Activated T-cell treated with anti-CD3 and anti-CD28 coated beads, Interleukin-2, amount 50 U/mL, for 24 hours (primary cell): Measurements from ENCODE around the gene ZNF384.
A peak's percentile ranks its signal among the peaks of the same experiment; 100 is the strongest.

Experiments
- DNase-seq: peaks from one replicate; pipeline ENCODE4 v3.0.0-alpha.2; 2020
- H3K27ac Mint-ChIP-seq: 2 replicates; pipeline ENCODE4 v1.8.0; 2020; ENCODE audit warnings: mild to moderate bottlenecking, mixed read lengths
- H3K27me3 Mint-ChIP-seq: 2 replicates; pipeline ENCODE4 v1.8.0; 2020; ENCODE audit warnings: mixed read lengths
- H3K36me3 Mint-ChIP-seq: 2 replicates; pipeline ENCODE4 v1.8.0; 2020; ENCODE audit warnings: low read depth, mixed read lengths
- H3K4me1 Mint-ChIP-seq: 2 replicates; pipeline ENCODE4 v1.8.0; 2020; ENCODE audit warnings: low read depth, mixed read lengths
- H3K4me3 Mint-ChIP-seq: 2 replicates; pipeline ENCODE4 v1.8.0; 2020; ENCODE audit warnings: mild to moderate bottlenecking, moderate library complexity, mixed read lengths
- H3K9me3 Mint-ChIP-seq: 2 replicates; pipeline ENCODE4 v1.8.0; 2020; ENCODE audit warnings: mixed read lengths

ZNF384 gene

DNA sequence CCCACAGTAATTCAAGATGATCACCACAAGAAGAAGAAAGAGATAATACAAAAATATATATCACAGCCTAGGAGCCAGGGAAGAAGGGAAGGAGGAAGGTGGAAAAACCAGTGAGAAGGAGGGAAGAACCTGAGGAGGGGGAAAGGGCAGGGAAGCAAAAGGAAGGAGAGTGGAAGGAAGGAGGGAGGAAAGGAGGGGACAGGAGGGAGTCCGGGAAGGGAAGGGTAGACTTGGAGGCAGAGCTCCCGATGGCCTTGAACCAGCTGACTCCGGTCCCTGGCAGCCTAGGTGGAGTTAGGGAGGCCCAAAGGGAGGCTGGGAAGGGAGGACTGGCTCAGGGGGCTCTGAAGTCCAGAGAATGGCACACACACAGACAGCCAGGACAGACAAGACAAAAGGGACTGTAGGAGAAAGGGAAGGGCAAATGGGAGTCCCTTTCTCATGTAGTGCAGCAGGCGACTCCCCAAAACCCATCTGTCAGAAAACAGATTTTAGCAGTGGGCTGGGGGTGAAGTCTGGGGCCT, 4.7 kb upstream of the ZNF384 start:
- H3K9me3 Mint-ChIP-seq: no peaks in the 10 kb centered on the region

DNA sequence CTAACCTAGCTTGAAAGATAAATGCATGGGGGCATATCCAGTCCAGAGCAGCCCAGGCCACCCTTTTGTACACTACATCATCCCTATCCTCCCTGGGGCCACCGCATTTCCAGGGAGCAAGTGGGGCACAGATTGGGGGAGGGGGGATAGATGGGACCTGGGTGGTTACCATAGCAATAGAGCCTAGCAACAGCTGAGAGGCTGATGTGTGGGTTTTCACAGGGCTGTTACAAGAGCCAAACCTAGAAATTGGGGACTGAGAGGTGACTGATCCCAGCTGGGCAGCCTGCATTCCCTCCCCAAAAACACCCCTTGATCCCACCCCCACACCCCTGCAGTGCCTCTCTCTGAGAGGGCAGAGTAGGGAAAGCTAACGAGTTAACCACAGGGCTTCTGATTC, 3.7 kb upstream of the ZNF384 start:
- peaks cover under 1% of the 10 kb centered on the region for H3K27me3 Mint-ChIP-seq
- H3K4me3 Mint-ChIP-seq: no peak overlapping the region
- H3K4me1 Mint-ChIP-seq: peaks cover 16% of the 10 kb centered on the region
- DNase-seq: no peak
- H3K36me3 Mint-ChIP-seq: peaks cover 21% of the 10 kb centered on the region
- no peak overlapping the region for H3K27ac Mint-ChIP-seq
- no peaks in the 10 kb centered on the region for H3K9me3 Mint-ChIP-seq

More for the DNA sequence above, 4.7 kb upstream of the ZNF384 start:
- Mint-ChIP-seq H3K27me3 (peaks cover 9% of the 10 kb centered on the region), H3K4me1 (peaks cover 15% of the 10 kb centered on the region), H3K4me3 (no peak overlapping the region), H3K27ac (no peak overlapping the region), H3K36me3 (peaks cover 11% of the 10 kb centered on the region)
- DNase-seq: no peak

DNA sequence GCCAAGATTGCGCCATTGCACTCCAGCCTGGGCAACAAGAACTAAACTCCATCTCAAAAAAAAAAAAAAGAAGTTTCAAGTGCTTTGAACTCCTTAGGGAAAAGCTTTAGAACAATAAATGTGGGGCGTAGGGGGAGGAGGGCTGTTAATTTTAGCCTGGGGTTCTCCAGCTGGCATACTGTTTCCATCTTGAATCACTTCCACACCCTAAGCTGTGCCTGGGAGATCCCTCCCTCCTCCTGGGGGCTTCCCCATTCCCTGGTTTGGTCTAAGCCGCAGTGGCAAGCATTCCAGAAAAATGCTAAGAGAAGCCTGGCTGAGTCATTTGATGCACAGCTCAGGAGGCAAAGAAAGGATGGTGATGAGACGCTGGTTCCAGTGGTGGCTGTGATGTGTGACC, 2.3 kb upstream of the ZNF384 start:
- peaks cover 35% of the 10 kb centered on the region for H3K36me3 Mint-ChIP-seq
- no peak overlapping the region for H3K4me3 Mint-ChIP-seq
- H3K4me1 Mint-ChIP-seq: peaks cover 30% of the 10 kb centered on the region
- DNase-seq: no peak
- H3K27ac Mint-ChIP-seq: no peak overlapping the region
- H3K9me3 Mint-ChIP-seq: no peaks in the 10 kb centered on the region
- no peaks in the 10 kb centered on the region for H3K27me3 Mint-ChIP-seq

DNA sequence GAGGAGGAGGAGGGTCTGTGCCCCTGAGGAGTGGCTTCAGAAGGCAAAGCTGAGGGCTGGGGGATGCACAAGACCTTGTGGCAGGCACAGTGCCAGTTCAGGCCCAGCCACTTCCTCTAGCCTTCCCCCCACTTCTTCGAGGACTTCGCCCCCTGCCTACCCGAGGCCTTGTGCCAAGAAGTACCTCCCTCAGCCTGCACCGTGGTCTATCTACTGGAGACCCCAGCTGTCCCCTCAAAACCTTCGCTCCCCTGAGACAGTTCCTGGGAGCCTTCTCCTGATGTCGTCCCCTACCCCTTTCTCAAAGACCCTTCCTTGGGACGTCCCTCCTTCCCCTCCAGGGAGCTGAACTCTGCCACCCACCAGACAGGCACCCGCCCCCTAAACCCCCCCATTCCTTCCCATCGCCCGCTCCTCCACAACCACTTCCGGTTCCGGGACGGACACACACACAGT, 604 bp downstream of the ZNF384 start:
- Mint-ChIP-seq H3K4me1 (peaks cover 55% of the 10 kb centered on the region), H3K27me3 (no peaks in the 10 kb centered on the region), H3K4me3 (peak overlapping the region; percentile 96), H3K36me3 (peaks cover 64% of the 10 kb centered on the region), H3K9me3 (no peaks in the 10 kb centered on the region), H3K27ac (peak overlapping the region; percentile 97)
- no peak for DNase-seq

DNA sequence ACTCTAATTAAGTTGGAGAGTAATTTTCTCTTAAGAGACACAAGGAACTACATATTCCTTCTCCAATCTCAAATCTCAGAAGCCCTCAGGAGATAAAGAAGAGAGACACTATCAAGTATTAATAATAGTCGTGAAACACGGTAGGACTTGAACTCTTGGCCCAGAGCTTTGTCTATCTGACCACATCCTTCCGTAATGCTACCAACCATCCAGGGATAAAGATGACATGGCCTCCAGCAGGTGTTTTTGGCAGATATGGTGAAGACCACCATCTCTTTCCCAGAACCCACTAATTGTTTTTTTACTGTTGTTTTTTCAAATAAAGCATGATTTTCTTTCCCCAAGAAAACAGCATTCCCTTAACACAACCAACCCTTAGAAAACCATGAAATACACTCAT, 3.4 kb downstream of the ZNF384 start:
- DNase-seq: no peak
- Mint-ChIP-seq H3K27me3 (no peaks in the 10 kb centered on the region), H3K27ac (peak overlapping the region; percentile 97), H3K4me1 (peaks cover 58% of the 10 kb centered on the region), H3K4me3 (peak overlapping the region; percentile 96), H3K9me3 (no peaks in the 10 kb centered on the region), H3K36me3 (peaks cover 86% of the 10 kb centered on the region)

DNA sequence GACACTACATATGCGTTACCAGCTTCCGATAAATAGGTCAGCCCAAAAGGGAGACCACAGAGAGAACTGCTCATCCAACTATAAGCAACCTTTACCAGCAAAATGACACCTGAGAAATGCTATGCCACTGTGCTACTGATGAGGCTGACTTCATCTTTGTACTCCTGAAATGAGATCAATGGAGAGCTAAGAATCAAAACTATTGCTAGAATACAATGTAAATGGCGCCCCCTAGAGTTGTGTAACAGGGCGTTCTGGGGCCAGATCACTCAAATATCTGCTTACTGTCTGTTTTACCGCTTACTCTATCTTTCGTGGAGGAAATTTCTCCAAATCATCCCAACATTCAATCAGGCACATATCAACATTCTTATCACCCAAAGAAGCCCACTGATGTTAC, 4.6 kb downstream of the ZNF384 start:
- Mint-ChIP-seq H3K4me3 (no peak overlapping the region), H3K27me3 (no peaks in the 10 kb centered on the region), H3K4me1 (peaks cover 55% of the 10 kb centered on the region), H3K27ac (peak overlapping the region; percentile 81), H3K36me3 (peaks cover 90% of the 10 kb centered on the region), H3K9me3 (no peaks in the 10 kb centered on the region)
- DNase-seq: no peak

DNA sequence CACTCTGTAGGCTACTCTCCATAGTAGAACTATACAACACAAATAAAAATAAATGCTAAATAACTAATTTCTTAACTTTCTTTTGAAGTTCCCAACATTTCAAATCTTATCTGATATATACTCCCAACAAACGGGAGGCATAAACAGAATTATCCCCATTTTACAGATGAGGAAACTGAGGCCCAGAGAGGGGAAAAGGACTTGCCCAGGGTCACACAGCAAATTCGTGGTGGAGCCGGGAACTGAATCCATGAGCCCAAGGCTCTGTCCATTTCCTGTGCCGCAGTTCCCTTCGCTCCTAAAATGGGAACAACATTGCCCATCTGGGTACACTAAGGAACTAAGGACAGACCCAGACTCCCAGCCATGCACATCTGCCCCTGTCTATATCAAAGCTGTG, 12.2 kb downstream of the ZNF384 start:
- DNase-seq: no peak
- Mint-ChIP-seq H3K9me3 (no peaks in the 10 kb centered on the region), H3K27ac (peak overlapping the region; percentile 40), H3K4me3 (no peak overlapping the region), H3K36me3 (peaks cover 99% of the 10 kb centered on the region), H3K4me1 (peaks cover 8% of the 10 kb centered on the region), H3K27me3 (no peaks in the 10 kb centered on the region)

DNA sequence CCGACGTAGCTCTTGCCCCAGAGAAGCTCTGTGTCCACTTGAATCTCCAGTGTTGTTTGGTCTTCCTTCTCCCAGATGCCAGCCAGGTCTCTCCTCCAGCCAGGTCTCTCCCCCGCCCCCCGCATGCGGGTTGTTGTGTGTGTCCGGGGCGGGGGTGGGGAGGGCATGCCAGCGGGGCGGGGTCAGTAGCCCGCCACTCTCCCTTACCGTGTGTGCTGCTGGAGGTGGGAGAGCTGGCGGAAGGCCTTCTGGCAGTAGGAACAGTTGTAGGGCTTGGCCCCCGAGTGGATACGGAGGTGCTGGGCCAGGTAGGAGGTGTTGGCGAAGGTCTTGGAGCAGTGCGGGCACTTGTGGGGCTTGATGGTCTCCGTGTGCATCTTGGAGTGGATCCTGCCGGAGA, 17.0 kb downstream of the ZNF384 start:
- DNase-seq: no peak
- Mint-ChIP-seq H3K9me3 (no peaks in the 10 kb centered on the region), H3K27me3 (no peaks in the 10 kb centered on the region), H3K4me3 (no peak overlapping the region), H3K27ac (no peak overlapping the region), H3K4me1 (no peaks in the 10 kb centered on the region), H3K36me3 (peaks cover 100% of the 10 kb centered on the region)

DNA sequence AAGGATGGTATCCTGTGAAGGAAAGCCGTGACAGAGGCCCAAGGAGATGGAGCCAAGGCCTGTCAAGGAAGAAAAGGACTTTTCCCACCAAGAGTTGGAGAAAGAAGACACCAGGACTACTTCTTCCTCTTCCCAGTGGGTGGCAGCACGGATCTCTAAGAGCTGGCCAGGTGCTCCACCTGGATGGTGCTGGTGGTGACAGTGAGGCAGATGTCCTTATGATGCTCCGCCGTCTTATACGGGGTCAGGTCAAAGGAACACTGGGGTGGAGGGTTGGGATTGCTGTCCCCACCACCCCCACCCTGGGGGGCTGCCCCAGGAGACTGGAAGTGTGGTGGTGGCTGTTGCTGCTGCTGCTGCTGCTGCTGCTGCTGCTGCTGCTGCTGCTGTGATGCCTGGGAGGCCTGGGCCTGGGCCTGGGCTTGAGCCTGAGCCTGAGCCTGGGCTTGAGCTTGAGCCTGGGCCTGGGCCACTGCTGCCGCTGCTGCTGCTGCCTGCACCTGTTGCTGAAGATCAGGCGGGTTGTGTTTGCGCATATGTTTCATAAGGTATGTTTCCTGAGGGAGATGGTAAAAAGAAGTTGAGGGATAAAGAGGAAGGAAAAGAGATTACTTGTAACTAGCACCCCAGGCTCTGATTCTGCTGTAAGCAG, 21.5 kb downstream of the ZNF384 start:
- Mint-ChIP-seq H3K9me3 (no peaks in the 10 kb centered on the region), H3K4me1 (peaks cover 20% of the 10 kb centered on the region), H3K27ac (peak overlapping the region; percentile 20), H3K36me3 (peaks cover 90% of the 10 kb centered on the region), H3K27me3 (no peaks in the 10 kb centered on the region), H3K4me3 (no peak overlapping the region)
- DNase-seq: no peak

DNA sequence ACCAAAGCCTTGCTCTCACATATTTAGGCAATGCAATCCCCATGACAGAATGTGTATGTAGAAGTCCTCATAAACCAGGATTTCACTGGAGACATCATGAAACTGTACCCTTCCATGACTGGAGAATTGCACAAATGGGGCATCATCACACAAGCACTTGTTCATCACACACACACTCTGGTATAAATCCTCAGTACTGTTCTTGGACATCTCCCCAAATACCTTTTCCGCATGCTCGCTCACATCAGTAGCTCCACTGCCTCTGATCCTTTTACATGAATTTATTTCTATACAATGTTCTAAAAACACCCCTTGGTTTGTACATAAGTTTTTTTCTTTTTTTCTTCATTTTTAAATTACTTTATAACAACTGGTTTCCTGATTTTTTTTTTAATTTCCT, 23.0 kb downstream of the ZNF384 start:
- no peaks in the 10 kb centered on the region for H3K27me3 Mint-ChIP-seq
- peaks cover 29% of the 10 kb centered on the region for H3K4me1 Mint-ChIP-seq
- no peaks in the 10 kb centered on the region for H3K9me3 Mint-ChIP-seq
- H3K27ac Mint-ChIP-seq: no peak overlapping the region
- peaks cover 76% of the 10 kb centered on the region for H3K36me3 Mint-ChIP-seq
- H3K4me3 Mint-ChIP-seq: no peak overlapping the region
- DNase-seq: no peak

DNA sequence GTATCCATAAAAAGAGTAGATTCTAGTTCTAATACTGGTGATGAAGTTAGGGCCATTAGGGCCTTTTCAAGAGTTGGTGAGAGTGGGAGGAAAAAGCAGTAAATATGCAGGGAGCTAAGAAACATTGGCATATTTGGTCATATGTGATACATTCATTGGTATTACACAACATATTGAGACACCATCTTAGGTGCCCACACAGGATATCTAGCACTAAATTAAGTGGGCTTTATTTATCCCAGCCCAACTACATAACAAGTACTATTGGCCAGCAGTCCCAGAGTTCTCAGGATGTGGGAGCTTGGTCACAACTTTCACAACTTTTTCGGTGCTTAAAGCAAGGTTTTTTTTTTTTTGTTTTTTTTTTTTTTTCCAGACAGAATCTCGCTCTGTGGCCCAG, 24.3 kb downstream of the ZNF384 start:
- Mint-ChIP-seq H3K27ac (no peak overlapping the region), H3K36me3 (peaks cover 63% of the 10 kb centered on the region)

DNA sequence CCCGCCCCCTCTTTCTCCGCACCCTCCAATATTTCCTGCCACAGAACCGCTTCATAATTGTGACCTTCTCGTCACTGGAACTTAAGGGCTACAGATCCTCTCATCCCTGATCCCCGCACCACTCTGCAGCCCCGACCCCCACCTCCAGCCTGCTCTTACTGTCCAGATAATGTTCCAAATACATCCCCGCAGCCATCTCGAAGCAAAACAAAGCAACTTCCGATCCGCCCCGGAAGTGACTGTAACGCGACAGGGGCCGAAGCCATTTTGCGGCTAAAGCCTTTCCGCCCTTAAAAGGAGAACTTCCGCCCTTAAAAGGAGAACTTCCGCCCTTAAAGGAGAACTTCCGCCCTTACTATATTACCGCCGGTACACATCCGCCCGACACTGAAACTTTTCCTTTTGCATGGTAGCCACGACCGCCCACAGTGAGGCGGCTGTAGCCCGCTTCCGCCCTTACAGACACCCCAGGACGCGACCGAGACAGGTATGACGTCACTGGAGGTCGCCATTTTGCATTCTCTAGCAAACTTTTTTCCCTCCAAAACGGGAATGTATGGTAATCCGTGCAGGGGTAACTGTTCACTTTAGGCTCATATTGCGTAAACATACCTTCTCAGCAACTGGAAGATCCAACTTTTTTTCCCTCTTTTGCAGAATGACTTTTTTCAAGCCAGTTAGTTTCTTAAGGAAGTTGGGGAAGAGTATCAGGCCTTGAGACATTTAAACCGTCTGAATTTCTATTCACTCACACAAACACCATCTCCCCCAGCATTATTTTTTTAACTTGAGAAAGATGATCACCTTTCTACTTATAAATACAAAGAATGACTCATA, 26.1 kb downstream of the ZNF384 start, which contains the start of gene ING4:
ING4 (minus strand) TSS at position 214 of the 837 bp plus-strand sequence; CDS start at position 196, 18 bp downstream.
- peaks cover 54% of the 10 kb centered on the region for H3K36me3 Mint-ChIP-seq
- no peaks in the 10 kb centered on the region for H3K27me3 Mint-ChIP-seq
- H3K27ac Mint-ChIP-seq: peak within 1 kb of the TSS; percentile 96
- H3K4me3 Mint-ChIP-seq: peak within 1 kb of the TSS; percentile 92
- peak; percentile 90 for DNase-seq
- H3K4me1 Mint-ChIP-seq: peaks cover 40% of the 10 kb centered on the region
- H3K9me3 Mint-ChIP-seq: no peaks in the 10 kb centered on the region

More for the DNA sequence above, 24.3 kb downstream of the ZNF384 start:
- DNase-seq: no peak
- Mint-ChIP-seq H3K9me3 (no peaks in the 10 kb centered on the region), H3K4me1 (peaks cover 33% of the 10 kb centered on the region), H3K27me3 (no peaks in the 10 kb centered on the region), H3K4me3 (no peak overlapping the region)

DNA sequence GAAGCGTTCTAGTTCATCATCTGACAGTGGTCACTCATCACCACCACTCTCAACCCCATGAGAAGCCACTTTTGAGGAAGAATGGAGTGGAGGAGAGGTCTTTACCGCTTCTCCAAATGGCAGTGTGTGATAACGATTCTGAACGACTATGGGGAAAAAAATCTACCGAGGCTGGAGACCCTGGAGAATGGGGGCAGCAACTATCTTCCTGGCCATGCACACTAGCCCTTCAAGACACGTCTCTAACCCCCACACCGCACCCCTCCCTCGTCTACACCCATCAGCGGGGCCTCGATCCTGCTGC, 26.6 kb downstream of the ZNF384 start:
- H3K4me1 Mint-ChIP-seq: peaks cover 41% of the 10 kb centered on the region
- H3K4me3 Mint-ChIP-seq: peak overlapping the region; percentile 92
- H3K27me3 Mint-ChIP-seq: no peaks in the 10 kb centered on the region
- DNase-seq: no peak
- H3K9me3 Mint-ChIP-seq: no peaks in the 10 kb centered on the region
- H3K27ac Mint-ChIP-seq: peak overlapping the region; percentile 96
- H3K36me3 Mint-ChIP-seq: peaks cover 49% of the 10 kb centered on the region

DNA sequence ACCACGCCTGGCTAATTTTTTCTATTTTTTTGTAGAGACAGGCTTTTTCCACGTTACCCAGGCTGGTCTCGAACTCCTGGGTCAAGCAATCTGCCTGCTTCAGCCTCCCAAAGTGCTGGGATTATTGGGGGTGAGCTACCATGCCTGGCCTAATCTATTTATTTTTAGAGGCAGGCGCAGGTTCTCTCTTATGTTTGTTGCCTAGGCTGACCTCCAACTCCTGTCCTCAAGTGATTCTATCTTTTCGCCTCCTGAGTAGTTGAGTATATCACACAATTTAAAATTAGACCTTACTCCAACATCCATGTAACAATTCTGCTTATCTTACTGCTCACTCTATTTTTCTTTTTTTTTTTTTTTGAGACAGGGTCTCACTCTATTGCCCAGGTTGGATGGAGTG, 35.2 kb downstream of the ZNF384 start:
- Mint-ChIP-seq H3K4me3 (no peak overlapping the region), H3K27me3 (no peaks in the 10 kb centered on the region), H3K27ac (peak overlapping the region; percentile 5), H3K36me3 (peaks cover 73% of the 10 kb centered on the region), H3K4me1 (peaks cover 8% of the 10 kb centered on the region), H3K9me3 (no peaks in the 10 kb centered on the region)
- no peak for DNase-seq

DNA sequence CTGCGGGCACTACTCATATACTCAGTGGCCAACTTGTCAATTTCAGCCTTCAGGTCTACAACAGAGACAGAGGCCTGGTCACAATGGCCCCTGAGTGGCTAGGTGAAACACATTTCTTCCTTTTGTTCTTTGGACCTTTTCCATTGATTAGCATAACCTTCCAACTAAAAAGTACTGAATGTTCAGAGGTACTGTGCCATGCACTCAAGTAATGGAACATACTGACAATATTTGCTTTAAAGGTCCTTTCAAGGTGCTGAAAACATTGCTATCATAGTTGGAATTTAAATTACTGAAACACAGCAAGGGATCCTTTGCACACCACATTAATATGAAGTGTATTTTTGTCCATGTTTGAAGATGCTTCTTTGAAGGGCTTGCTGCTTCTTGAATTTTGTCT, 35.8 kb downstream of the ZNF384 start:
- Mint-ChIP-seq H3K4me3 (no peak overlapping the region), H3K36me3 (peaks cover 70% of the 10 kb centered on the region), H3K27ac (no peak overlapping the region)

More for the DNA sequence above, 35.8 kb downstream of the ZNF384 start:
- Mint-ChIP-seq H3K27me3 (no peaks in the 10 kb centered on the region), H3K4me1 (peaks cover 4% of the 10 kb centered on the region), H3K9me3 (no peaks in the 10 kb centered on the region)
- no peak for DNase-seq
